RWPE2 (cell line): ENCODE results near the gene UBA6.

Experiments
- ATAC-seq: fragments of 200-7000 bp; cut with Tn5 transposase; 3 replicates; pipeline ENCODE4 v1.9.1; 2021; ENCODE audit warnings: low read depth
- DNase-seq: peaks from one replicate; pipeline ENCODE4 v3.0.0-alpha.2; 2020; ENCODE audit warnings: low spot score
- H3K27ac ChIP-seq: fragments of 450-650 bp; 2 replicates; pipeline ENCODE4 v1.5.1; 2017; ENCODE audit warnings: mild to moderate bottlenecking; ENCODE audit not compliant: poor library complexity, severe bottlenecking
- H3K27me3 ChIP-seq: fragments of 250-450 bp; sonication (Bioruptor Pico); 2 replicates; pipeline ENCODE4 v1.5.1; 2021; ENCODE audit warnings: mild to moderate bottlenecking, moderate library complexity; ENCODE audit not compliant: insufficient read depth, poor library complexity, severe bottlenecking
- H3K36me3 ChIP-seq: fragments of 250-450 bp; sonication (Bioruptor Pico); 2 replicates; pipeline ENCODE4 v1.5.1; 2020; ENCODE audit warnings: low read depth, mild to moderate bottlenecking, moderate library complexity
- H3K4me1 ChIP-seq: fragments of 250-450 bp; sonication (Bioruptor Pico); 2 replicates; pipeline ENCODE4 v1.5.1; 2021; ENCODE audit warnings: mild to moderate bottlenecking, moderate library complexity; ENCODE audit not compliant: insufficient read depth, poor library complexity, severe bottlenecking
- H3K4me3 ChIP-seq: fragments of 250-450 bp; sonication (Bioruptor Pico); 2 replicates; pipeline ENCODE4 v1.5.1; 2021; ENCODE audit warnings: mild to moderate bottlenecking, moderate library complexity; ENCODE audit not compliant: severe bottlenecking
- H3K9me3 ChIP-seq: fragments of 250-450 bp; sonication (Bioruptor Pico); 2 replicates; pipeline ENCODE4 v1.5.1; 2021; ENCODE audit warnings: mild to moderate bottlenecking, moderate library complexity; ENCODE audit not compliant: severe bottlenecking
- TF ChIP-seq, protein P1 (sequence below): fragments of 450-650 bp; IDR thresholded peaks from one replicate; pipeline ENCODE4 v1.5.1; 2017; ENCODE audit warnings: mild to moderate bottlenecking, moderate library complexity; ENCODE audit not compliant: poor library complexity, severe bottlenecking

The UBA6 gene

DNA sequence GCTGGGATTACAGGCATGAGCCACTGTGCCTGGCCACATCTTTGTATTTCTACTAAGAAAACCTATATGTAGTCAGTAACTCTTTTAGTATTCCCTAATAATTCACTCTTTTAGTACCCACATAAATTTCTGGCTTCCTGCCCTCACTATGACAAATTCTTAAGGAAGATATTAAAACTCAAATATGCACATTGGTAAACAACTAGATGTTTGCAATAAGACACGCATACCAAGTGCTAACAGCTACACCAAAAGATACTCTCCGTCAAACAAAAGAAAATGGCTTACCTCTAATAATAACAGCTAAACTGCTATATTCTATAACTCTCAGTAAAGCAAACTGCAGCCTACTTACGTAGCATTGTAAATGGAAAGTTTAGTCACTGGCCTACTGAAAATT lies 6.3 kb downstream of the UBA6 start:
- TF ChIP-seq, protein P1, sequence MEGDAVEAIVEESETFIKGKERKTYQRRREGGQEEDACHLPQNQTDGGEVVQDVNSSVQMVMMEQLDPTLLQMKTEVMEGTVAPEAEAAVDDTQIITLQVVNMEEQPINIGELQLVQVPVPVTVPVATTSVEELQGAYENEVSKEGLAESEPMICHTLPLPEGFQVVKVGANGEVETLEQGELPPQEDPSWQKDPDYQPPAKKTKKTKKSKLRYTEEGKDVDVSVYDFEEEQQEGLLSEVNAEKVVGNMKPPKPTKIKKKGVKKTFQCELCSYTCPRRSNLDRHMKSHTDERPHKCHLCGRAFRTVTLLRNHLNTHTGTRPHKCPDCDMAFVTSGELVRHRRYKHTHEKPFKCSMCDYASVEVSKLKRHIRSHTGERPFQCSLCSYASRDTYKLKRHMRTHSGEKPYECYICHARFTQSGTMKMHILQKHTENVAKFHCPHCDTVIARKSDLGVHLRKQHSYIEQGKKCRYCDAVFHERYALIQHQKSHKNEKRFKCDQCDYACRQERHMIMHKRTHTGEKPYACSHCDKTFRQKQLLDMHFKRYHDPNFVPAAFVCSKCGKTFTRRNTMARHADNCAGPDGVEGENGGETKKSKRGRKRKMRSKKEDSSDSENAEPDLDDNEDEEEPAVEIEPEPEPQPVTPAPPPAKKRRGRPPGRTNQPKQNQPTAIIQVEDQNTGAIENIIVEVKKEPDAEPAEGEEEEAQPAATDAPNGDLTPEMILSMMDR: no peak
- Histone ChIP-seq H3K9me3 (no peaks in the 10 kb centered on the region), H3K27ac (no peak overlapping the region), H3K4me3 (no peak overlapping the region), H3K36me3 (peaks cover 76% of the 10 kb centered on the region), H3K27me3 (no peaks in the 10 kb centered on the region), H3K4me1 (peaks cover 5% of the 10 kb centered on the region)
- no peak for DNase-seq
- ATAC-seq: no peak

DNA sequence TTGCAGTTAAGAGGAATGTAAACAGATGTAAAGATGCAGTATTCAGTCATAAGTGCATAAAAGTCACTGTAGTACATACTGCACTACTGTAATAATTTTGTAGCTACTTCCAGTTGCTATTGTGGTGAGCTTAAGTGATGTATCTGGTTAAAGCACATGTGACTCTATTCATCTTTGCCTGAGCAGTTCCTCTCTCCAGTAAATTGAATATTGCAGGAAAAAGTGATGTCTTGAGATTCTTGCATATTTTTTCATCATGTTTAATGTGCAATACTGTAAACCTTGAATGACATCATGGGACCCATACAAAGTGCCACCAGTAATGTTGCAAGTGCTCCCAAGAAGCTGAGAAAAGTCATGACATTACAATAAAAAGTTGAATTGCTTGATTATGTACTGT lies 9.6 kb downstream of the UBA6 start:
- TF ChIP-seq, protein P1: no peak
- Histone ChIP-seq H3K4me3 (no peak overlapping the region), H3K36me3 (peaks cover 83% of the 10 kb centered on the region), H3K27me3 (no peaks in the 10 kb centered on the region), H3K27ac (no peak overlapping the region), H3K4me1 (no peaks in the 10 kb centered on the region), H3K9me3 (no peaks in the 10 kb centered on the region)
- DNase-seq: no peak
- ATAC-seq: no peak

DNA sequence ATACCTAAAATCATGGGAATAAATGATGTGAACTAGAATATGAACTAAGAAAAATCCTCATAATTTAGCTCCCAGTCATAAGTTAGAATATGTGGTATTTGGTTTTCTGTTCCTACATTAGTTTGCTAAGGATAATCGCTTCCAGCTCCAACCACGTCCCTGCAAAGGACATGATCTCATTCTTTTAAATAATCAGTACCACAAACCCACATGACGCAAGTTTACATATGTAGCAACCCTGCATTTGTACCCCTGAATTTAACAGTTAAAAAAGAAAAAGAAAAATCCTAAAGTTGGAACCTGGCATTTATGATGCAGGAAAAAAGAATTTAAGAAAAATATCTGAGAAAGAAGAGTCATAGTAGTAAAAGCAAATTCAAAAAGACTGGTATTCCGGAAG lies 13.3 kb downstream of the UBA6 start:
- no peaks in the 10 kb centered on the region for H3K27me3 ChIP-seq
- H3K27ac ChIP-seq: no peak overlapping the region
- H3K9me3 ChIP-seq: no peaks in the 10 kb centered on the region
- peaks cover 68% of the 10 kb centered on the region for H3K36me3 ChIP-seq
- DNase-seq (no peak), ATAC-seq (no peak)
- TF ChIP-seq, protein P1: no peak
- H3K4me1 ChIP-seq: peaks cover 8% of the 10 kb centered on the region
- no peak overlapping the region for H3K4me3 ChIP-seq

DNA sequence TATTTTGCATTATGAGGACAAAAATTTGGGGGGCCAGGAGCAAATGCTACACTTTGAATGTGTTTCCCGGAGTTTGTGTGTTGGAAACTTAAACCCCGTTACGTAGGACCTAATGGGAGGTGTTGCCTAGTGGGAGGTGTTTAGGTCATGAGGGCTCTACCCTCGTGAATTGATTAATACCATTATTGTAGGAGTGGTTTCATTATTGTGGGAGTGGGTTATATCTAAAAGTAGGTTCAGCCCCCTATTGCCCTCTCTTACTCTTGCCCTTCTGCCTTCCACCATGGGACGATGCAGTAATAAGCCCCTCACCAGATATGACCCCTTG lies 15.5 kb downstream of the UBA6 start:
- TF ChIP-seq, protein P1: no peak
- Histone ChIP-seq H3K27ac (no peak overlapping the region), H3K9me3 (no peaks in the 10 kb centered on the region), H3K27me3 (no peaks in the 10 kb centered on the region), H3K4me3 (no peak overlapping the region), H3K4me1 (peaks cover 8% of the 10 kb centered on the region), H3K36me3 (peaks cover 69% of the 10 kb centered on the region)
- DNase-seq: no peak
- ATAC-seq: no peak

GRCh38 chr4:67684839-67685531 lies 16.0 kb downstream of the UBA6 start:
- Histone ChIP-seq H3K4me3 (no peak overlapping the region), H3K36me3 (peaks cover 69% of the 10 kb centered on the region), H3K27ac (no peak overlapping the region), H3K9me3 (no peaks in the 10 kb centered on the region), H3K27me3 (no peaks in the 10 kb centered on the region), H3K4me1 (peaks cover 8% of the 10 kb centered on the region)
- ATAC-seq (no peak), DNase-seq (no peak)
- TF ChIP-seq, protein P1: no peak
